HEK293T (cell line): ENCODE data around the gene AAK1.

Experiments
- FOXA1 ChIP-seq: fragments of 450-650 bp; IDR thresholded peaks from 2 replicates; pipeline ENCODE4 v1.6.1; 2016; ENCODE audit warnings: mild to moderate bottlenecking
- FOXM1 ChIP-seq: fragments of 450-650 bp; IDR thresholded peaks from 2 replicates; pipeline ENCODE4 v1.6.1; 2017; ENCODE audit warnings: mild to moderate bottlenecking, borderline replicate concordance
- HDGF ChIP-seq: fragments of 450-650 bp; IDR thresholded peaks from 2 replicates; pipeline ENCODE4 v1.6.1; 2017; ENCODE audit warnings: antibody characterized with exemption, borderline replicate concordance
- NFRKB ChIP-seq: fragments of 450-650 bp; IDR thresholded peaks from 2 replicates; pipeline ENCODE4 v1.6.1; 2016; ENCODE audit warnings: mild to moderate bottlenecking, moderate library complexity

DNA sequence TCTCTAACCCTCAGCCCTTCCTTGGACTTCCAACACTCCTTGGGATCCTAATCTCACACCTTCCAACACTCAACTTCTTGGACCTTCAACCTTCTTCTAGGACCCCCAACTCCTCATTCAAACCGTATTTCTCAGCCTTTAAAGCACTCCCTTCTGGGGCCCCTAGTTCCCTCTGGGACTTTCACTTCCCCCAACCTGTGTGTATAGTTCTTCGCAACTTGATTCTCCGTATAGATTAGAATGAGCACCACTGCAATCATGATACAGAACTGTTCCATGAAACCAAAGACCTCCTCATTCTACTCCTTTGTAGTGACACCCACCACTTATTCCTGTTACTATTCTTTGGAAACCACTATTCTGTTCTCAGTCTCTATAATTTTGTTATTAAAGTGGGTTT, 144.3 kb downstream of the AAK1 start:
- TF ChIP-seq FOXM1: no peak
- TF ChIP-seq FOXA1: no peak
- TF ChIP-seq NFRKB: no peak
- no peak for TF ChIP-seq HDGF
